Adrenal gland (tissue), 12 donors: ENCODE data around the gene KIF25. TPM values are rescaled to one million over a fixed set of nuclear protein-coding genes. Genes with fewer than 3 reads are reported as not detected.

Experiments
- DNase-seq, 7 donors: peaks; one replicate each; pipeline ENCODE4 v3.0.0-alpha.2; 2019 to 2020
- H3K27ac ChIP-seq, 5 donors: fragments of 200-600 bp; sonication (generic) in 4 of 5; 1 replicate in 3 of 5; 2 replicates in 2 of 5; pipeline versions ENCODE4 v1.5.1 to v1.8.0; 2016 to 2020; ENCODE audit warnings: mild to moderate bottlenecking in 1 of 5
- H3K27me3 ChIP-seq: fragments of 200-600 bp; 2 replicates; pipeline ENCODE4 v1.8.0; 2021
- H3K36me3 ChIP-seq, 2 donors: fragments of 200-600 bp; replicated peaks in 1 of 2; 1 replicate in 1 of 2; 2 replicates in 1 of 2; pipeline versions ENCODE4 v1.5.1 to v1.8.0; 2018 to 2022
- H3K4me1 ChIP-seq, 2 donors: fragments of 200-600 bp; replicated peaks in 1 of 2; 1 replicate in 1 of 2; 2 replicates in 1 of 2; pipeline versions ENCODE4 v1.5.1 to v1.8.0; 2018 to 2021
- H3K4me3 ChIP-seq, 4 donors: fragments of 200-600 bp; sonication (generic) in 3 of 4; one replicate each; pipeline ENCODE4 v1.5.1; 2016 to 2018
- H3K9me3 ChIP-seq, 3 donors: fragments of 200-600 bp; sonication (generic) in 1 of 3; replicated peaks in 1 of 3; 1 replicate in 2 of 3; 2 replicates in 1 of 3; pipeline versions ENCODE4 v1.5.1 to v1.8.0; 2016 to 2021
- CTCF ChIP-seq, 6 experiments: fragments of 450-650 bp in 4 of 6; fragments of 200-600 bp in 2 of 6; sonication (generic) in 1 of 6; IDR thresholded peaks; 1 replicate in 5 of 6; 2 replicates in 1 of 6; pipeline versions ENCODE4 v1.5.1 to v1.8.0; 2016 to 2021; ENCODE audit warnings: antibody characterized with exemption in 6 of 6, mild to moderate bottlenecking in 2 of 6, moderate library complexity in 1 of 6
- POLR2A ChIP-seq, 2 donors: fragments of 450-650 bp; IDR thresholded peaks; one replicate each; pipeline ENCODE4 v1.6.1; 2017; ENCODE audit warnings: antibody characterized with exemption in 2 of 2, mild to moderate bottlenecking in 2 of 2, moderate library complexity in 1 of 2
- WGBS, 4 donors: extraction: QIAGEN DNeasy Blood & Tissue Kit in 2 of 4; methylation state at CpG; one replicate each; pipeline versions ENCODE4 v1.1.5 to v1.1.7; 2013 to 2017; 5-methylcytosine and 5-hydroxymethylcytosine counted together
- intact Hi-C, 2 donors: fragments of 100-400 bp; cut with DNase I; formaldehyde crosslinking; loops; one replicate each; pipeline versions ENCODE4 v1.14.1 to v1.15.0; 2022 to 2023
- polyA plus RNA-seq, 3 donors: library from polyadenylated mRNA; stranded (reverse); fragments of 200-250 nt in 2 of 3; fragments of 350-450 nt in 1 of 3; fragmentation: Illumina TruSeq in 1 of 3; extraction: RNeasy Lipid Tissue Mini Kit (QIAGEN cat#74804) in 1 of 3; gene quantifications; one replicate each; pipeline ENCODE4 v1.2.3, GENCODE V29; 2013 to 2014
- total RNA-seq, 9 donors: library from RNA; depleted of rRNA in 4 of 9; stranded (reverse); fragments of >200 nt in 4 of 9; fragments of 120-200 nt in 1 of 9; fragmentation: NEBNext Ultra II Directional in 1 of 9; extraction: Animal tissue kit (Norgen Biotek cat#: 25700) in 1 of 9; gene quantifications; one replicate each; pipeline versions ENCODE4 v1.1.0 to v1.2.4, GENCODE V29; 2013 to 2023
- donor health status: healthy with polysubstance abuse.
- donor health status: Bipolar disorder and iron deficiency.
- donor health status: DM: yes; HTN: yes; CAD: no.
- donor health status: DM: no; HTN: no; CAD: no.
- donor health status: DM: no; HTN: no; CAD: no.
- donor health status: DM: yes; HTN: yes; CAD: no.

KIF25 gene
- total and polyA plus RNA-seq, 12 donors = 0.44 to 0.97 TPM; not detected in 10

GRCh38 chr6:168018664-168019063 is 21.2 kb downstream of the KIF25 start:
- Histone ChIP-seq H3K27me3 (no peaks in the 10 kb centered on the region), H3K36me3 (no peaks in the 10 kb centered on the region), H3K4me1 (peaks cover 0 to 5% of the 10 kb centered on the region in 2 donors), H3K27ac (no peak overlapping the region), H3K9me3 (no peaks in the 10 kb centered on the region), H3K4me3 (no peak overlapping the region)
- no peak for TF ChIP-seq POLR2A (IDR thresholded peaks at IDR 0.05)
- no peak for TF ChIP-seq CTCF (IDR thresholded peaks at IDR 0.05)
- intact Hi-C loops = no loop called here
- WGBS, 4 donors = 78 to 87% (median 84%) methylated on average over 7 to 15 of the region's 15 CpGs
- DNase-seq = peak in 1 of 7 donors; percentile 11

GRCh38 chr6:168020242-168020641 is 22.8 kb downstream of the KIF25 start:
- H3K4me1 ChIP-seq = no peaks in the 10 kb centered on the region
- intact Hi-C loops = no loop called here
- no peaks in the 10 kb centered on the region for H3K36me3 ChIP-seq
- no peak overlapping the region for H3K4me3 ChIP-seq
- WGBS, 4 donors = 84 to 86% (median 85%) methylated on average over 8 of the region's 8 CpGs
- TF ChIP-seq CTCF (IDR thresholded peaks at IDR 0.05) = no peak
- H3K27ac ChIP-seq = no peak overlapping the region
- no peaks in the 10 kb centered on the region for H3K27me3 ChIP-seq
- peak in 1 of 7 donors; percentile 14 for DNase-seq
- no peaks in the 10 kb centered on the region for H3K9me3 ChIP-seq

- no peak overlapping the region for H3K4me3 ChIP-seq
- no peak for DNase-seq
- intact Hi-C loops = no loop called here
- no peaks in the 10 kb centered on the region for H3K4me1 ChIP-seq
- no peak overlapping the region for H3K27ac ChIP-seq
- 74 to 80% (median 78%) methylated on average over 5 of the region's 5 CpGs for WGBS, 4 donors
- H3K27me3 ChIP-seq = no peaks in the 10 kb centered on the region
- no peaks in the 10 kb centered on the region for H3K36me3 ChIP-seq
- TF ChIP-seq CTCF (IDR thresholded peaks at IDR 0.05) = no peak
- no peak for TF ChIP-seq POLR2A (IDR thresholded peaks at IDR 0.05)
- no peaks in the 10 kb centered on the region for H3K9me3 ChIP-seq
Observed at GRCh38 chr6:168021581-168021980, 24.1 kb downstream of the KIF25 start.

GRCh38 chr6:168022488-168023321 is 25.2 kb downstream of the KIF25 start:
- Histone ChIP-seq H3K27me3 (no peaks in the 10 kb centered on the region), H3K9me3 (no peaks in the 10 kb centered on the region), H3K4me3 (no peak overlapping the region), H3K27ac (no peak overlapping the region), H3K4me1 (no peaks in the 10 kb centered on the region), H3K36me3 (no peaks in the 10 kb centered on the region)
- no peak for TF ChIP-seq CTCF (IDR thresholded peaks at IDR 0.05)
- TF ChIP-seq POLR2A (IDR thresholded peaks at IDR 0.05) = no peak
- WGBS, 4 donors = 71 to 75% (median 74%) methylated on average over 7 of the region's 7 CpGs
- DNase-seq = no peak
- intact Hi-C loops = no loop called here
